Thyroid gland (tissue), 4 donors: ENCODE data around the gene PELI2.

ENCODE experiments used
- POLR2A ChIP-seq, 2 donors: fragments of 450-650 bp; IDR thresholded peaks; one replicate each; pipeline ENCODE4 v1.6.1; 2017; ENCODE audit warnings: antibody characterized with exemption in 2 of 2, mild to moderate bottlenecking in 2 of 2, moderate library complexity in 1 of 2
- TF ChIP-seq, protein P1 (sequence below), 6 experiments: fragments of 200-600 bp in 3 of 6; fragments of 450-650 bp in 3 of 6; sonication (generic) in 3 of 6; IDR thresholded peaks; one replicate each; pipeline ENCODE4 v1.5.1; 2016 to 2019; ENCODE audit warnings: antibody characterized with exemption in 6 of 6, mild to moderate bottlenecking in 2 of 6, inconsistent platforms in 1 of 6, moderate library complexity in 1 of 6

DNA sequence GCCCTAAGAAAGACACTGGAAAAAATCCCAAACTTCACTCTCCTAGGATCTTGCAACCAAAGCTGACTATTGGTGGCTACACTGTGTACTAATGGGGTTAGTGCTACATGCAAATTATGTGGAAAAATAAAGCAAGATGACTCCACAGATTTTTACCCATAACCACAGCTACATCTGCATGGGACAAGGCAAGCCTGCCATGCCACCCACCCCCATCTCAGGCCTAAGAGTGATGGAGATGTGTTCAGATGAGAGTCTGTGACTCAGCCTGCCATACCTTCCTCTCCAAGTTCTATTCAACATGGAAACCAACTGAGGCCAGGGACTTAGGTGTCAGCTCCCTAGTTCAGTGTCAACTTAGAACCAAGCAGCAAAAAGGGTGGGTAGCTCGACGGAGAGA lies 206.2 kb downstream of the PELI2 start:
- TF ChIP-seq, protein P1, sequence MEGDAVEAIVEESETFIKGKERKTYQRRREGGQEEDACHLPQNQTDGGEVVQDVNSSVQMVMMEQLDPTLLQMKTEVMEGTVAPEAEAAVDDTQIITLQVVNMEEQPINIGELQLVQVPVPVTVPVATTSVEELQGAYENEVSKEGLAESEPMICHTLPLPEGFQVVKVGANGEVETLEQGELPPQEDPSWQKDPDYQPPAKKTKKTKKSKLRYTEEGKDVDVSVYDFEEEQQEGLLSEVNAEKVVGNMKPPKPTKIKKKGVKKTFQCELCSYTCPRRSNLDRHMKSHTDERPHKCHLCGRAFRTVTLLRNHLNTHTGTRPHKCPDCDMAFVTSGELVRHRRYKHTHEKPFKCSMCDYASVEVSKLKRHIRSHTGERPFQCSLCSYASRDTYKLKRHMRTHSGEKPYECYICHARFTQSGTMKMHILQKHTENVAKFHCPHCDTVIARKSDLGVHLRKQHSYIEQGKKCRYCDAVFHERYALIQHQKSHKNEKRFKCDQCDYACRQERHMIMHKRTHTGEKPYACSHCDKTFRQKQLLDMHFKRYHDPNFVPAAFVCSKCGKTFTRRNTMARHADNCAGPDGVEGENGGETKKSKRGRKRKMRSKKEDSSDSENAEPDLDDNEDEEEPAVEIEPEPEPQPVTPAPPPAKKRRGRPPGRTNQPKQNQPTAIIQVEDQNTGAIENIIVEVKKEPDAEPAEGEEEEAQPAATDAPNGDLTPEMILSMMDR (IDR thresholded peaks at IDR 0.05) = no peak
- TF ChIP-seq POLR2A (IDR thresholded peaks at IDR 0.05) = no peak
